Measurements from ENCODE around the gene ACTR6. TPM values are rescaled to one million over a fixed set of nuclear protein-coding genes. Genes with fewer than 3 reads are reported as not detected.
A peak's percentile ranks its signal among the peaks of the same experiment; 100 is the strongest.

The ACTR6 gene
- total RNA-seq, 2 donors from 2014 or later = 12.1 to 19.4 TPM

DNA sequence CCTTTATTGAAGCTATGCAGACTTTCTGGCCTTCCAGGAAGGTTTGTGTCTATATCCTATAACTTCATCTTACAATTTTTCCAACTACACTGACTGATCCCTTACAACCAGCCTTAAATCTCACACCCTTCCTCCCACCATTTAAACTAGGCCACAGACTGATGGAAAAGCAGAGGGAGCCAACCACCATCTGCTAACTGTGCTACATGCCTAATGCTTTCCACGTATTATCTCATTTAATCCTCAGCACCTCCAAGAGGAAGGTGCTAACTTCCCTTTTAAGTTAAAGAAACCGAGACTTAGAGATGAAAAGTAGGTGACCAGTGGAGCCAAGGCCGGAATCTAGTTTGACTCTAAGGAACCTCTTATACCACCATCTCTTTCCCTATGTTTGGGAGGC is 35.3 kb upstream of the ACTR6 start:
- no peaks in the 10 kb centered on the region for H3K36me3 ChIP-seq
- TF ChIP-seq, protein P1, sequence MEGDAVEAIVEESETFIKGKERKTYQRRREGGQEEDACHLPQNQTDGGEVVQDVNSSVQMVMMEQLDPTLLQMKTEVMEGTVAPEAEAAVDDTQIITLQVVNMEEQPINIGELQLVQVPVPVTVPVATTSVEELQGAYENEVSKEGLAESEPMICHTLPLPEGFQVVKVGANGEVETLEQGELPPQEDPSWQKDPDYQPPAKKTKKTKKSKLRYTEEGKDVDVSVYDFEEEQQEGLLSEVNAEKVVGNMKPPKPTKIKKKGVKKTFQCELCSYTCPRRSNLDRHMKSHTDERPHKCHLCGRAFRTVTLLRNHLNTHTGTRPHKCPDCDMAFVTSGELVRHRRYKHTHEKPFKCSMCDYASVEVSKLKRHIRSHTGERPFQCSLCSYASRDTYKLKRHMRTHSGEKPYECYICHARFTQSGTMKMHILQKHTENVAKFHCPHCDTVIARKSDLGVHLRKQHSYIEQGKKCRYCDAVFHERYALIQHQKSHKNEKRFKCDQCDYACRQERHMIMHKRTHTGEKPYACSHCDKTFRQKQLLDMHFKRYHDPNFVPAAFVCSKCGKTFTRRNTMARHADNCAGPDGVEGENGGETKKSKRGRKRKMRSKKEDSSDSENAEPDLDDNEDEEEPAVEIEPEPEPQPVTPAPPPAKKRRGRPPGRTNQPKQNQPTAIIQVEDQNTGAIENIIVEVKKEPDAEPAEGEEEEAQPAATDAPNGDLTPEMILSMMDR (IDR thresholded peaks at IDR 0.05) = no peak
- no peaks in the 10 kb centered on the region for H3K9me3 ChIP-seq
- DNase-seq (ENCODE audit: low spot score) = no peak
- H3K27ac ChIP-seq = no peak overlapping the region
- H3K27me3 ChIP-seq = no peaks in the 10 kb centered on the region
- no peak overlapping the region for H3K4me3 ChIP-seq
- H3K4me1 ChIP-seq = peaks cover 0 to 12% of the 10 kb centered on the region in 2 donors

DNA sequence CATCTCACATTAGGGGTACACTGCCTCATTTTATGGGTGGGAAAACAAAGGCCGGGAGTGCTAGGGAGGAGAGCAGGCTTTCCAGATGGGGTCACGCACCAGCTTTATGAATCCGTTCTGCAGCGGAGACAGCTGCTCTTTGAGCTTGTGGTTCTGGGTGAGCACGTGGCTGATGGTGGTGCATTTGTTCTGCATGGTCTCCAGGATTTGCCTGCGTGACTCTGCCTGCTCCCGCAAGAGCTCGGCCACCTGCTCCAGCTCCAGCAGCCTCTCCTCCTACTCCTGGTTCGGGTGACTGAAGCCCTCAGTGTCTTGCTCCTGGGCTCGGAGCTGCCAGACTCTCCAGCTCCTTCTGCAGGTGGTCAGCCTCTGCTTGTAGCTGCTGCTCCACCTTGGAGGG is 34.4 kb upstream of the ACTR6 start:
- no peaks in the 10 kb centered on the region for H3K9me3 ChIP-seq
- peaks cover 0 to 12% of the 10 kb centered on the region in 2 donors for H3K4me1 ChIP-seq
- DNase-seq (ENCODE audit: low spot score) = peak; percentile 5
- no peak overlapping the region for H3K4me3 ChIP-seq
- H3K36me3 ChIP-seq = no peaks in the 10 kb centered on the region
- H3K27me3 ChIP-seq = no peaks in the 10 kb centered on the region
- no peak overlapping the region for H3K27ac ChIP-seq
- TF ChIP-seq, protein P1 (IDR thresholded peaks at IDR 0.05) = no peak

DNA sequence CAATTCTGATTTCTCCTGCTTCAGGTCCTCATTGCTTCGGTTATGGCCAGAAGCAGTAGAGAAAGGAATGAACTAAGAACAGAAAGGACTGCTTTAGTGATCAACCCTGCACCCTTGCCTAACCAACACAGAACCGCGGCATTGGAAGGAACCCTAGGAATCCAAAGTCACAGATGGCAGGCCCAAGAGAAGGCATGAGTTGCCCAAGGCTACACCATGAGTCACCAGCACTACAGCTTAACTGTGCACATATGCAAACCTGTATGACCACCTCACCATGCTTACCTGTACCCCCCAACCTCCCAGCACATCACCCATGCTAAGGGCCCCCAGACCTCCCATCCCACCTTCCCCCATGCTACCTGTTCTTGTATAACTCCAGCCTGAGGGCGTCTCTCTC is 32.1 kb upstream of the ACTR6 start:
- no peaks in the 10 kb centered on the region for H3K36me3 ChIP-seq
- peaks cover 0 to 9% of the 10 kb centered on the region in 2 donors for H3K4me1 ChIP-seq
- H3K4me3 ChIP-seq = no peak overlapping the region
- TF ChIP-seq, protein P1 (IDR thresholded peaks at IDR 0.05) = no peak
- peak; percentile 9 for DNase-seq (ENCODE audit: low spot score)
- no peak overlapping the region for H3K27ac ChIP-seq
- H3K27me3 ChIP-seq = no peaks in the 10 kb centered on the region
- H3K9me3 ChIP-seq = no peaks in the 10 kb centered on the region

DNA sequence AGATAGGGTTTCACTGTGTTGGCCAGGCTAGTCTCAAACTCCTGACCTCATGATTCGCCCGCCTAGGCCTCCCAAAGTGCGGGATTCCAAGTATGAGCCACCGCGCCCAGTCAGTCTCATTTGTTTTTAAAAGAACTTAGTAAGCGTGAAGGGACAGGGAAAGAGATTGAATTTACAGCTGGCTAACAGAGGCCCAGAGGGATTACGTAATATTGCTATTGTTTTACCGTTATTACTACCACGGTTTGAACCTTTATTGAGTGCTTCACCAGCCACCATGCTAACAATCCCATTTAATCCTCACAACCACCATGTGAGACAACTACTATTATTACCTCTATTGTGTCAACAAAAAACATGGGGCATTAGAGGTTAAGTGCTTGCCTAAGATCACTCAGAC is 31.3 kb upstream of the ACTR6 start:
- no peak overlapping the region for H3K4me3 ChIP-seq
- no peaks in the 10 kb centered on the region for H3K36me3 ChIP-seq
- no peak for DNase-seq (ENCODE audit: low spot score)
- H3K4me1 ChIP-seq = peaks cover 0 to under 1% of the 10 kb centered on the region in 2 donors
- no peak overlapping the region for H3K27ac ChIP-seq
- TF ChIP-seq, protein P1 (IDR thresholded peaks at IDR 0.05) = no peak
- H3K9me3 ChIP-seq = no peaks in the 10 kb centered on the region
- no peaks in the 10 kb centered on the region for H3K27me3 ChIP-seq

DNA sequence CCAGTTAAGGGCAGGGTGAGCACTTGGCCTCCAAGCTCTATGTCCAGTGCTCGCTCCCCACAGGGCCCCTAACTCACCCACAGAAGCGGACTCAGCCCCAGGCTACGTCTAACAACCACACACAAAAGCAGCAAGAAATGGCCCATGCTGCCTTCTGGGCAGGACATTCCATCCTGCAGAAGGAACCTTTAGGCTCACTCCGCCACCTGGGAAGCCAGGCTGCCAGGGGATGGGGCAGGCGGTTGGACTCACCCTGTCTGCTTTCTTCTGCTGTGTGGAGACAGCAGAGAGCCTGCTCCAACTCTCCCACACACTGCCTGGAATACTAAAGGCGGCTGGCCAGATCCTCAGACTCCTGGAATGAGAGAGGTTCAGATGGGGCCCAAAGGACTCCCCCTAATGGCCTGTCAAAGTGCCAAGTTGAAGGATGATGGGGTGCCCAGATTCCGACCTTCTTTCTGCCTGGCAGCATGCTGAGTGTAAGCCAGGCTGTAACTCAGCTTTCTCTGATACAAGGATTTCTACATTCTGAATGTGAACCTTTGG is 30.2 kb upstream of the ACTR6 start:
- Histone ChIP-seq H3K4me3 (no peak overlapping the region), H3K36me3 (no peaks in the 10 kb centered on the region), H3K27me3 (no peaks in the 10 kb centered on the region), H3K4me1 (no peaks in the 10 kb centered on the region), H3K9me3 (no peaks in the 10 kb centered on the region), H3K27ac (no peak overlapping the region)
- no peak for DNase-seq (ENCODE audit: low spot score)
- TF ChIP-seq, protein P1 (IDR thresholded peaks at IDR 0.05) = no peak

DNA sequence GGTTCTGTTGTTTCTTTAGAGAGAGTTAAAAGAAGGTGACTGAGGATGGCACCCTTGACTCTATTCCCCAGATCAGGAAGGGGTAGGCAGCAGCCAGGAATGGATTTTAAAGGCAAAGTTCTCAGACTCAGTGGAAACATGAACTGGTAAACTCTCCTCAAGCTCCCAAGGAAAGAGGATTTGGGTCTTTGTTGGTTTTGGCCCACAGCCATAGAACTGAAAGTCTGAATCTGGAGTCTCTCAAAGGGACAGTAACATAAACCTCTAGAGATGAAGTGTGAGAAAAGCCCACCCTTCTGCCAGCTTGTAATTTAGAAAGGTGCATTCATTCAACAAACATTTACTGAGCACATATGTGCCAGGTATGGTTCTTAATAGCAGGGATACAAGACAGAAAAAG is 29.4 kb upstream of the ACTR6 start:
- no peaks in the 10 kb centered on the region for H3K4me1 ChIP-seq
- H3K9me3 ChIP-seq = no peaks in the 10 kb centered on the region
- TF ChIP-seq, protein P1 (IDR thresholded peaks at IDR 0.05) = no peak
- no peaks in the 10 kb centered on the region for H3K36me3 ChIP-seq
- no peak overlapping the region for H3K27ac ChIP-seq
- no peak overlapping the region for H3K4me3 ChIP-seq
- no peaks in the 10 kb centered on the region for H3K27me3 ChIP-seq
- DNase-seq (ENCODE audit: low spot score) = no peak
